NCI-H2107 treated with DMSO at 0.1 percent for 48 hours (cell line): ENCODE data around the gene ST14.
"Not testable (repeated sequence)": the region's sequence is repeated elsewhere in the genome, so short reads cannot be mapped to it uniquely, and the experiment has no call there.

Experiments
- DNase-seq: peaks from one replicate; lab custom pipeline; 2025; ENCODE audit not compliant: unreplicated experiment; lab: John Stamatoyannopoulos, UW

The ST14 gene

DNA sequence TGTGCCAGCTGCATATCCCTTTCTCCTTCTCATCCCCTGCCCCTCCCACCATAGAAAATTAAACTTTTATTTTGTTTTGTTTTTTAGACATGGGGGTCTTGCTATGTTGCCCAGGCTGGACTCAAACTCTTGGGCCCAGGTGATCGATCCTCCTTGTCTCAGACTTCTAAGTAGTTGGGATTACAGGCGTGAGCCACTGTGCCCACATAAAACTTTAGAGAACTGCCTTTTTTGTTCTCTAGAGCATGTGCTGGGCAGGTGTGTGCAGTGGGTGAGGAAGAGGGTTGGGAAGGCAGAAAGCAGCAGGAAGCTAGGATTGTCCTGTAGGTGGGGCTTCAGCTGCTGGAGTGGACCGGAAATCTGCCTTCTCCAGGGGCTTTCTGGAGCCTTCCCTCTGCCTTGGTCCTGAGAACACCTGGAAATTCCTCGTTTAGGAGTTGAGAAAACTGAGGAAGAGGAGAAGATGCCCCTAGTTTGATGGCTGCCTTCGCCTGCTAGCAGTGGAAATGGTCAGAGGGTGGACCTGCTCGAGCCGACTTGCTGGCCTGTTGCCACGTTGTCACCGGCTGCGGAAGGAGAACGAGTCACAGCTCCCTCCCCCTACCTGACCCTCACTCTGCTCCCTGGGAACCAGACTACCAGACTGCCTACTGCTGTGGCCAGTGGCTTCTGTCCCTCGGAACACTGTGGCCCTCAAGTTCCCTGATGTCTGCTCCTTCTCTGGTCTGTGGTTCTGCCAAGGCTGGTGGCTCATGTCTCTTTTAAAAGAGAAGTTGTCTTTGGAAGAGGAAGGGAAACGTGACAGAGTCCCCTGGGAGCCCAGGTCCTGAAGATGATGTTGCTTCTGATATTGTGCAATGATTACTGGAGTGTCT, 4.0 kb downstream of the ST14 start:
- DNase-seq = peak; percentile 24

DNA sequence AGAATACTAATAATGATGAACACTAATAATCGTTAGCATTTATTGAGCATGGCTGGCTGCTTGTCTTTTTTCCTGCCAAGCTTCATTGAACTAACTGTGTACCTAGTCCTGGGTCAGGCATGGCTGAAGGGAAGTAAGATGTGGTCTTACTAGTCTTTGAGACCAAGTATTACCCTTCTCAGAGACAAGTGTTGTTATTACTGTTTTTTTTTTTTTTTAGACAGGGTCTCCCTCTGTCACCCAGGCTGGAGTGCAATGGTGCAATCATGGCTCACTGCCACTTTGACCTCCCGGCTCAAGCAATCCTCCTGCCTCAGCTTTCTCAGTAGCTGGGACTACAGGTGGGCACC, 4.6 kb downstream of the ST14 start:
- DNase-seq = no peak

DNA sequence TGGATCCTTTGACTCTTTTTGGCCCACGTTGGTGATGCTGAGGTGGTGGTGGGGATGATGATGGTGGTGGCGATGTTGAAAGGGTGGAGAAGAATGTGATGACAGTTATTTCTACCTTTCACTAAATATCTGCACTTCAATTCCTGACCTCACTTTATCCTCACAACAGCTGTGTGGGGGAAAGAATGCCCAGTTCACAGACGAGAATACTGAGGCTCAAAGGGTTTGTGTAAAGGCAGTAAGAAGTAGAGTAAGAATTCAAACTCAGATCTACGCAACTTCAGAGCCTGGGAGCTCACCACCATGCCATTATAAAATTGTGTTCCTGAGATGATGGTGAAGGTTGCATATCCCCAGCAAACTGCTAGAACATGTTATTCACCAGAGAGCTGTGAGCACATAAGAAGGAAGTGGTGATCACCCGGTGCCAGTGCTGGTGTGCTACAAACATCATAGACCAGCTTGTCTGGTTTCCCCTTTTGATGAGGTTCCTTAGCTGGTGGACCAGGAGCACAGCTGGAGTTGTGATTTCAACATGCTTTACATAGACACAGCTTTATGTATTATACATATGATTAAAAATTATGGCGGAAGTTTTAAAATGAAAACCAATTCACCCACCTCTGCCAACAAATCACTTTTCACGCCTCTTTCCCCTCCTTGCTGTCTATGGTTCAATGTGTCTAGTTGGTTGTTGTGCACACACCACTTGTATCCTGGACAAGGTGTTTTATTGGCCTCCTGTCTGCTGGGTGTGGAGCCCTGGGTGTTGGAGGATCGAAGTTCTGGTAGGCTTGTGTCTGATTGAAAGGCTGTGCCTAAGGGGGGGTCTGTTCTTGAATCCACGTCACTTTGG, 6.2 kb downstream of the ST14 start:
- no peak for DNase-seq

DNA sequence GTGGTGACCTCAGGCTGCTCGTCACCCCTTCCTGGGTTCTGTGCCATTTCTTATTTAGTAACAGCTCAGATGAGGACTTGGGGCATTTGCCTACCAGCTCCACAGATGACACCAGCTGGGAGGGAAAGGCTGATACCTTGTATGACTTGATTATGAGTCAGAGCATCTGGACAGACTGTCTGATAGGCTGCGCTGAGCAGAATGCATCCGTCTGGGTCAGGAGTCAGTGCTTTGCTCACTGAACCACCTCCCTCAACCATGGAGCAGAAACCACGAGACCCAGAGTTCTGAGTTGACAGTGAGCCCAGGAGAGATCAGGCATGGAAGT, 6.8 kb downstream of the ST14 start:
- no peak for DNase-seq

DNA sequence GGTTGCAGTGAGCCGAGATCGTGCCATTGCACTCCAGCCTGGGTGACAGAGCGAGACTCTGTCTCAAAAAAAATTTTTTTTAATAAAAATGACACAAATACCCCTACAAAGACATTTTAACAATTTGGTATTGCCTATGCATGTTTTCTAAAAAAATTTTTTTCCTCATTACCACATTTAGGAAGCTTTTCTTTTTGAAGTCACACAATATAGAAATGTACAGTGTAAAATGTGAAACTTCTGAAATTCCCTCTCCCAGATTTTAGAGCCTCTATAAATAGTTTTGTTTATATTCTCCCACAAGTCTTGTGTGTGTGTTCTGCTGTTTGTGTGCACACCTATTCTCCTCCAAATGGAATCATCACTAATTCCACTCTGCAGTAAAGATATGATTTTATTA, 7.6 kb downstream of the ST14 start:
- no peak for DNase-seq

DNA sequence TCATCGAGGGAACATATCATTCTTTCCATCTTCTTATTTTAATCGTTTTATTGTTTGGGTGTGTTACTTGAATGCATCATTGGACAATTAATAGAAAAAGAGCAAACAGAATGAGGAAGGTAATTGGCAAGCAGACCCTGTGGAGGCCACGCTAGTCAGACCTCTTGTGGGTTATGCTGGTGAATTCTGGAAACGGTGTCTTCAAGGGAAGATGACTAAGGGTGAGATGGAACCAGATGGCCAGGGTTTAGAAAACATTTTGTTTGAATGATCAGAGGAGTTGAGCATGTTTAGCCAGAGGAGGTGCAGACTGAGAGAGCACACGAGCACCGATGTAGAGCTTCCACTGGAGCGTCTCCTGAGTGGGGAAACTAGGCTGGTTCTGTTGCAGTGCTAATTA, 8.5 kb downstream of the ST14 start:
- DNase-seq = no peak

DNA sequence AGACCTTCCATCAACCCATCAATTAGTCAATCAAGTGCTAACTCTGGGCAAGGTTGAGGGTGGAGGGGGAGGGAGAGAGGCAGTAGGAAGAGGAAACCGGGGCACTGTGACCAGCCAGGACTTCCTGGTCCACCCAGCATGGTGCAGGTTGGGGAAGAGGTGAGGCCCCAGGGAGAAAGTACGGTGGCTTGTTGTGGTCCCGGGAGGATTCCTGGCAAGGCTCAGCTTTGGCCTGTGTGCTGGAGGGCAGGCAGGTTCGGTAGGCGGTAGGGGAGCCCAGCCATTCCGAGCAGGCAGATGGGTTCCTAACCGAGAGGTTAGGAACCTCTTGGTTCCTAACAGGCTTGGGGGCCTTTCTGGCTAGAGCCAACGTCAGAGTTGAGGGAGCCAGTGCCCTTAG, 10.8 kb downstream of the ST14 start:
- DNase-seq = no peak

DNA sequence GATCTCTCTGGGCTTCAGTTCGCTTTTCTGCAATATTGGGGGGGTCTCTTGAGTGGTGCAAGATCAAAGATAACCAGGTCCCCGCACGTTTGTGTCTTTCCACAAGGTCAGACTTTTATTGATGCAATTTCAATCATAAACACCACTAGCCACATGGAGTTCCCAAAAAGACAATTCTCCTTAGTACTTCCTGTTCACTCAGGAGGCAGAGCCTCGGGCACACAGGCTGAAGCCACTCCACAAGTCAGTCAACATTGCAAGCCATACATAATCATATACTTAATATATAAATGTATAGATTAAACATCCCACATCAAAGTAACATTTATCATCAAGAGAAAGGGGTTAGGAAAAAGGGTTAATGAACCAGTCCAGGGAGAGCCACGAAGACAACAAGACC, 12.0 kb downstream of the ST14 start:
- no peak for DNase-seq

DNA sequence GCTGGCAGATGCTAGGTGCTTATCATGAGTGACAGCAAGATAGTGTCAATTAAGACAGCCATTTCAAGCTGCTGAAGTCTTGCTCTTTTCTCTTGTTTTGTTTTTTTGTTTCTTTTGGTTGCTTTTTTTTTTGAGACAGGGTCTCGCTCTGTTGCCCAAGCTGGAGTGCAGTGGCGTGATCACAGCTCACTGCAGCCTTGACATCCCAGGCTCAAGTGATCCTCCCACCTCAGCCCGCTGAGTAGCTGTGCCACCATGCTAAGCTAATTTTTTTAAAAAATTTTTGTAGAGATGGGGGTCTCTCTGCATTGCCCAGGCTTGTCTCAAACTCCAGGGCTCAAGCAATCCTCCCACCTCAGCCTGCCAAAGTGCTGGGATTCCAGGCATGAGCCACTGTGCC, 12.4 kb downstream of the ST14 start:
- not testable (repeated sequence) for DNase-seq

DNA sequence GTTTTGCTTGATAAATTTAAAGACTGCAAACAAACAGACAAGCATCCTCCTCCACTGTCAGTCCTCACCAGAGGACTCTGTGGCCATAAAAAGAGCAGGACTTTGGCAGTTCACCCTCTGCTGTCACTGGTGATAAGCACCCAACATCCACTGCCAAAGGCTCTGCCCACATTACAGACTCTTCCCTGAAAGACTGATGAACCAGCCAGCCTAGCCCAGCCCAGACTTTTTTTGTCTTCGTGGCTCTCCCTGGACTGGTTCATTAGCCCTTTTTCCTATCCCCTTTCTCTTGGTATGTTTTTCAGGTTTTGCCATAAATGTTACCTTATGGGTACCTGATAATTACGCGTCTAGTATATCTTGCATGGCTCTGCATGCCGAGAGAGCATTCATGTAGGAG, 15.1 kb downstream of the ST14 start:
- no peak for DNase-seq

DNA sequence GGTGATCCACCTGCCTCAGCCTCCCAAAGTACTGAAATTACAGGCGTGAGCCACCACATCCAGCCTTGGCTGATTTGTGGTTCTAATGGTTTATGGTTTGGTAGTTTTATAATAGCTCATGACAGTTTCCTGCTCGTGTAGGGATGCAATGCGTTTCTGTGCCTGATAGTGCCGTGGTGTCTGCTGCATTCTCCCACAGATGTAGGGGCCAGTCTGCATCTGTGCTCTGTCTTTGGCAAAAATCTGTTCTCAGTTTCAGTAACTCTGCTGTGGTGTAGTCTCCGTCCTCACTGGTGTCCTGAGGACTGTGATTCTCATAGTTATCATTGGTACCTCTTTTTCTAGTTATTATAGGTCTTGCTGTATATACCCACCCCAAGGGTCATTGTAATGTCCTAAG, 16.3 kb downstream of the ST14 start:
- no peak for DNase-seq

DNA sequence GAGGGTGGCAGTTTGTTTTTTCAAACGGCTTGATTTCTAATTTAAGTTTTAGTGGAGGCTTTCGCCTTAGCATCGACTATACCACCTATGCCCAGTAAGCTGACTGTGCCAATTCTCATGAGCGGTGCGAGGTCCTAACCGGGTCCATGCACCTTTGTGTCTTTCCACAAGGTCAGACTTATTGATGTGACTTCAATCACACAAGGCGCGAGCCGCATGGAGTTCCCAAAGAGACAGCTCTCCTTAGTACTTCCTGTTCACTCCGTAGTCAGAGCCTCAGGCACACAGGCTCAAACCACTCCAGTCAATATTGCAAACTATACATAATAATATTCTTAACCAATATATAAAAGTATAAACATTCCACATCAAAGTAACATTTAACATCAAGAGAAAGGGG, 18.2 kb downstream of the ST14 start:
- no peak for DNase-seq

DNA sequence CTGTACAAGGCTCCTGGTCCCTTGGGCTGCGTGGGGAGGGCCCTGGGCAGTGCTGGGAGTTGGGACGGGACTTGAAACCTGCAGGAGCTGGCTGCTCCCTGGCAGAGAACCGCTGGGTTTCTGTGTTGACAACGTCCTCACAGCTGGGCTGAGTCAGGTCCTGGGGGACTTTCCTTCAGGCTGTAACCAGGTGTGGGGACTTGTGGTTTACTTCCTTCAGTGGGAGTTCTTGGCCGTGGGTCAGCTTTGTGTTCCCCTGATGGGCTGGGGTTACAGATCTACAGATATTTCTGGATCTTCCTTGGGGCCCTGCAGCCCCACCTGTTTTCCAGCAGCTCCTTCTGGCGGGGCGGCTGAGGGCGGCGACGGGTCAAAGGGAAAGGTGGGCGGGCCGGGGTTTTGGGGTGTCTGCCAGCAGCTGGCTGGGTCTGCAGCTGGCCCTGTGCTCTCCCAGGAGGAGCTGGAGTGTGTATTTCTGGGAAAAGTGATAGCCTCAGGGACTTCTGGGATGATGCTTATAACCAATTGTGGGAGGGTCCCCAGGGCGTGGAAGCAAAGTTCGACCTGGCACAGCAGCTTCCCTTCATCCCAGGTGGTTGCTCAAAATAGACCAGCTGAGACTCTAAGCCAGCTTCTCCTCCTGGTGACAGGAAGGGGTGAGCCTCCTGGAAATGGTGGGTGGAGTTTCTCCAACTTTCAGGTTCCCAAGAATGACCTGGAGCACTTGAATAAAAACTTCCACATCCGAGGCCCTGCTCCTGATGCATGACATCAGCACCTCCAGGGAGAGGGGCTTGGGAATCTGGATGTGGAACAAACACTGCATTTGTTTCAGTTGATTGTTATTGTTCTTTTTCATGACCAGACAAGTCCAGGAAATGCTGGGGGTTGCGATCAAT, 19.1 kb downstream of the ST14 start:
- peak; percentile 56 for DNase-seq

DNA sequence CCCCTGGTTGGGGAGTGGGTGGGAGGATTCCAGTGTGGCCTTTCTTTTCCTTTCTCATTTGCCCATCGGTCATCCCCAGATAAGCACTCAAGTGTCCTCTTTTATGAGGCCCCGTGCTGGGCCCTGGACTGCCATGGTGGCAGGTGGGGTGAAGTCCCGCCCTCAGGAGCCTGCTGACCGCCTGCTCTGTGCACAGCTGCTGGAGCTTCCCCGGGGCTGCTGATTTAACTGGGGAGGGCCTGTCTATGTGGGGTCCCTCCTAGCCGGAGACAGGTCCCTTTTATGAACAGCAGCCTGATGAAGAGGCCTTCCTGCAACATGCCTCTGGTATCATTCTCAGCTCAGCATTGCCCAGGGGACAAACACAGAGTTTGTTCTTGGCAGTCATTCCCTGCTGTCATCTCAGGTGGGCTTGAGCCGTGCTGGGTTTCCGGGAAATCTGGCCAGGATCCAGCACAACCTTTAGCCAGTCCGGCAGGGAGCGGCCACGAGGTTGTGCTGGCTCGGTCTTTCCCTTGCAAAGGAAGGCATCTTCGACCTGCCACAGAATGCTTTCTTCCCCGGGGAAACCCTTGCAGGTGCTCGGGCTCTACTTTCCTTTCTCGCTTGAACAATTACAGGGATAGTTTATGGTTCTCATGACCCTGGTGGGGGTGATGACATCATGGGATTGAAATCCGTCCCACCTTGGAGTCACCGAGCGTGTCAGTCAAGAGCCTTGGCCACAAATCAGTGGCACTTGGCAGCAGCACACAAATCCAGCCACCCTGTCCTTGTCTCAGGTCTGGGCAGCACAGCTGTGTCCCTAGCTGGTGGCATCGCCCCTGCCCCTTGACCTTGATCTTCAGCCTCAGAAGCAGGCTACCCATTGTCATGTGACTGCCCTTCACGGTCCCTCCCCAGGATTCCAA, 20.1 kb downstream of the ST14 start:
- DNase-seq = no peak

DNA sequence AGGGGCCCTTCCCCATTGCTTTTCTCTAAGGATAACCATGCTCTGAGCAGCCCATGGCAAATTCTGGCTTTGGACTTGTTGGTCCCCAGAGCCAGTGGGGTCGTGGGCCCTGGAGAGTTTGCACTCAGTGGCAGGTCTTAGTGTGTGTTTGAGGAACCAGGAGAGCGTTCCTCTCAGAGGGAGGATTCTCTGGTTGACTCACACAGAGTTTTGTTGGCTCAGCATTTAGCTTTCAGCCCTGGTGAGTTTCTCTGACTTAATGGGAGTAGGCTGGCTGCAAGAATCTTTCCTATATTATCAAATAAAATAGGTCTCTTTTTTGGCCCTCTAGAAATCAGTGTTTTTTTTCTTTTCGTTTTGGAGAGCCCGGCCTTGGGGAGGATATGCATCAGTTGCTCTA, 20.9 kb downstream of the ST14 start:
- no peak for DNase-seq

DNA sequence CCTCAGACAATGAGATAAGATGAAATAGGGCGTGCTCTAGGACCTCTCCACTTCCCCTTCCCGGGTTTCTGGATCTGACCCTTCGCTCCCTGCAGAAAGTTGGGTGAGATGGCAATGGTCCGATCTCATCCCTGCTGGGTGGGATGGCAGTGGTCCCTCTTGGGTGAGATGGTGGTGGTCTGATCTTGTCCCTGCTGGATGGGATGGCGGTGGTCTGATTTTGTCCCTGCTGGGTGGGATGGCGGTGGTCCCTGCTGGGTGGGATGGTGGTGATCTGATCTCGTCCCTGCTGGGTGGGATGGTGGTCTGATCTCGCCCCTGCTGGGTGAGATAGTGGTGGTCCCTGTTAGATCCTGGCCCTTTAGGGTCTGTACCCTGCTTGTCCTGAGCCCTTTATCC, 21.3 kb downstream of the ST14 start:
- no peak for DNase-seq

DNA sequence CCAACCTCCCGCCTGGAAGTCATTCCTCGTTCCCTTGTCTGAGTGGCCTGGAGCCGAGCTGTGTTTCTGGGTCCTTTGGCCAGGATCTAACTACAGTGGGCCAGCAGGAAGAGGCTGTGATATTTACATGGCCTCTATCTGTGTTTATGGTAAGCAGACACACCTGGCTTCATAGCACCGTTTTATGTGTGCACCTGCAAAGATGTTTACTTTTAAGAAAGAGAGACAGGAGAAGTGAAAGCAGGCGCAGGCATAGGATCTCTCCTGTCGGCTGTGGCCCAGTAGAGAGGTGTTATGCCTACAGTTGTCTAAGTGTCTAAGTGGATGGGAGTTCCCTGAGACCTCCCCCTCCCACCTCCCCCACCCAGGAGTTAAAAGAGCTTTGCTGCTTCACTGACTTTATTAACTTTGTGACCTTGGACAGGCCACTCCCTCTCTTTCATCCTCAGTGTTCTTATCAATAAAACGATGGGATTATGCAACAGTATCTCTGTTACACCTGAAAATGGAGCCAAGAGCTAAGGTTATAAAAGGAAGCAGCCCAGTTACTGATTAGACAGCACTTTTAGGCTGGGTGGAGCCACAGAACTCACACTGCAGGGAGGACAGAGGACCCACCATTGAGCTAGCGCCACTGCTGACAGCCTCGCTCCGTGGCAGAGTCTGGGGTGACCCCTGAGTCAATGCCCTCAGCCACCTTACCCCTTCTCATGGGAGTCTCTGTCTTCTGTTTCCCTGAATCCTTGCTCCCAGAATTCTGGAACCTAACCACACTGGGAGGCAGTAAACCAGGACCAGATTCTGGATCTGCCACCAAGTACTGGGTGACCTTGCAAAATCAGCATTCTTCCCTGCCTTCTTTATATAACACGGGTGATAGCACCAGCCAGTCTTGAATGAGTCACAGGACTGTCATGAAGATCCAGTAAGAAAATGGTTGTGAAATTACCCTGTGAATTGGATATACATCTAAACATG, 22.0 kb downstream of the ST14 start:
- DNase-seq = peak; percentile 98

DNA sequence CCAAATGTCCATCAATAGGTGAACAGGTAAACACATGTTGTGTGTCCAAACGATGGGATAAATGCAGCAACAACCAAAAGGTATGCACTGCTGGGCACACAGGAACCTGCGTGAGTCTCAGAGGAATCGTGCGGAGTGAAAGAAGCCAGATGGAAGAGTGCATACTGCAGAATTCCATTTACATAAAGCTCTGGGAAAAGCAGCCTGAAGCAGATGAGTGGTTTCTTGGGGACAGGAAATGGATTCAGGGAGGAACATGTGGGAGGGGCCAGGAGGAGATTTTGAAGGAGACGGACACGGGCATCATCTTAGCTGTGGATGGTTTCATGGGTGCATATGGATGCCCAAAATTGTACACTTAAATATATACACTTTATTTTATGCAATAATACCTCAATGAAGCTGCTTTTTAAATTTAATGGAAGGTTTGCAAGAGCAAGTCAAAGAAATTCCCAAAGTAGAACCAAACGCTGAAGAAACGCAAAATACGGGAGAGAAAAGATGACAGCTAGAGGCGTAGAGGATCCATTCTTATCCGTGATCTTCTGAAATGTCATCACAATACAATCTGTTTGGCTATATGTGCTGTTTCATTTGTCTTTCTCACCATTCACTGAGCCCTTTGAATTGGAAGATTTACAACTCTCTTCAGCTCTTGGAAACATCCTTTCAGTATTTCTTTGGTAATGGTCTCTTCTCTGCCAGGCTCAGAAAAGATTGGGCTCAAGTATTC, 24.5 kb downstream of the ST14 start:
- DNase-seq = no peak

DNA sequence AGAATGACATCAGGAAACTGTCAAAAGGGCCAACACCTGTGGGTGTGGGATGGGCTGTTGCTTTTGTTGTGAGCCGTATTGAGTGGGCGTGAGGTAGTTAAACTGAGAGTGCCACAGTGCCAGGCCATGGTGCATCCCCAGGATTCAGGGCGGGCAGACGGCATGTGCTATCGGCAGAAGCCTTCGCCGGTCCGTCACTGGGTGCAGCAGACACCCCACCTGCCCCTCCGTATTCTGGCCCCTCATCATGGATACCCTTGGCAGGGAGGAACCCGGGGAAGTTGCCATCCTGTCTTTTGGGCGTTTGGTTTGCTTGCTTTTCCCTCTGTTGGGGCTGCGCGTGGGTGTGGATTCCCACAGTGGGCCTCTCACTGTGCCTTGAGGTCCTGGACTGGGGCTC, 27.5 kb downstream of the ST14 start:
- DNase-seq = no peak
